NCI-H2081 (cell line): Measurements from ENCODE around the gene KISS1R.

Experiments
- DNase-seq, 2 experiments: peaks; one replicate each; lab custom pipeline; 2025; lab: John Stamatoyannopoulos, UW

The KISS1R gene

GRCh38 chr19:920051-920864 is 3.1 kb downstream of the KISS1R start:
- DNase-seq, result peak; percentile 60 to 87

- DNase-seq, result no peak
These were observed 7.5 kb downstream of the KISS1R start for GRCh38 chr19:924553-925086.

- DNase-seq, result peak; percentile 53 to 82
These were observed 8.0 kb downstream of the KISS1R start for GRCh38 chr19:925087-925525.

- peak; percentile 62 to 82 for DNase-seq
These were observed 8.6 kb downstream of the KISS1R start, which contains the start of gene ARID3A for GRCh38 chr19:925526-926322. ARID3A (plus strand) TSS chr19:926035; CDS start chr19:929529, 3,494 bp downstream.

- no peak for DNase-seq
These were observed 9.1 kb downstream of the KISS1R start for GRCh38 chr19:926323-926588.

- peak in 1 of 2 experiments; percentile 26 for DNase-seq
These were observed 9.6 kb downstream of the KISS1R start for GRCh38 chr19:926589-927350.

GRCh38 chr19:927351-927779 is 10.2 kb downstream of the KISS1R start:
- DNase-seq, result no peak

GRCh38 chr19:927780-928401 is 10.8 kb downstream of the KISS1R start:
- no peak for DNase-seq

- DNase-seq, result no peak
These were observed 11.5 kb downstream of the KISS1R start for GRCh38 chr19:928471-929202.

GRCh38 chr19:929203-929890 is 12.2 kb downstream of the KISS1R start:
- no peak for DNase-seq

- DNase-seq, result no peak
These were observed 12.7 kb downstream of the KISS1R start for GRCh38 chr19:929891-930258.

- no peak for DNase-seq
These were observed 14.9 kb downstream of the KISS1R start for GRCh38 chr19:931860-932647.

GRCh38 chr19:932648-933552 is 15.8 kb downstream of the KISS1R start:
- DNase-seq, result no peak

- no peak for DNase-seq
These were observed 16.4 kb downstream of the KISS1R start for GRCh38 chr19:933553-933882.

GRCh38 chr19:934197-934840 is 17.2 kb downstream of the KISS1R start:
- DNase-seq, result no peak

GRCh38 chr19:934865-935479 is 17.8 kb downstream of the KISS1R start:
- DNase-seq, result peak; percentile 74 to 92

- no peak for DNase-seq
These were observed 19.0 kb downstream of the KISS1R start for GRCh38 chr19:936175-936546.

- no peak for DNase-seq
These were observed 20.1 kb downstream of the KISS1R start for GRCh38 chr19:937259-937694.
